ENCODE data around the gene TARM1. TPM values are rescaled to one million over a fixed set of nuclear protein-coding genes. Genes with fewer than 3 reads are reported as not detected.

TARM1 gene
- total RNA-seq, 1 donor from 2014 or later: not detected

DNA sequence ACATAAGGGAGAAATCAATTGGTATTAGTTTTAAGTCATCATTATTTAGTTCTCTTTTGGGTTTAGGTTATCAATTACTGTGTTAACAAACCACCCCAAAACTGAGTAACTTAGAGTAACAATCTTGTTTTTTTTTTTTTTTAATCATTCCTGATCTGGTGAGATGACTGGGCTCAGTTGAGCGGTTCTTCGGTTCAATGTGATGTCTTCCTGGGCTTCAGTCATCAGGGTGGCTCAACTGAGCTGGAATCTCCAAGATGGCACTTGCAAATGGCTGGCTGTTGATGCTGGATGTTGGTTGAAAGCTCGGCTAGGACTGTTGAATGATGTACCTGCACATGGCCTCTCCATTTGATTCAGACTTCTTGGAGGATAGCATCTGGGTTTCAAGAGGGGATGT, 3.2 kb upstream of the TARM1 start:
- Mint-ChIP-seq H3K36me3 (ENCODE audit: low read depth) (no peaks in the 10 kb centered on the region), H3K27ac (no peak overlapping the region), H3K4me3 (no peak overlapping the region), H3K4me1 (no peaks in the 10 kb centered on the region), H3K9me3 (peaks cover 11% of the 10 kb centered on the region), H3K27me3 (peaks cover 1% of the 10 kb centered on the region)
- DNase-seq: no peak
- TF ChIP-seq, protein P1, sequence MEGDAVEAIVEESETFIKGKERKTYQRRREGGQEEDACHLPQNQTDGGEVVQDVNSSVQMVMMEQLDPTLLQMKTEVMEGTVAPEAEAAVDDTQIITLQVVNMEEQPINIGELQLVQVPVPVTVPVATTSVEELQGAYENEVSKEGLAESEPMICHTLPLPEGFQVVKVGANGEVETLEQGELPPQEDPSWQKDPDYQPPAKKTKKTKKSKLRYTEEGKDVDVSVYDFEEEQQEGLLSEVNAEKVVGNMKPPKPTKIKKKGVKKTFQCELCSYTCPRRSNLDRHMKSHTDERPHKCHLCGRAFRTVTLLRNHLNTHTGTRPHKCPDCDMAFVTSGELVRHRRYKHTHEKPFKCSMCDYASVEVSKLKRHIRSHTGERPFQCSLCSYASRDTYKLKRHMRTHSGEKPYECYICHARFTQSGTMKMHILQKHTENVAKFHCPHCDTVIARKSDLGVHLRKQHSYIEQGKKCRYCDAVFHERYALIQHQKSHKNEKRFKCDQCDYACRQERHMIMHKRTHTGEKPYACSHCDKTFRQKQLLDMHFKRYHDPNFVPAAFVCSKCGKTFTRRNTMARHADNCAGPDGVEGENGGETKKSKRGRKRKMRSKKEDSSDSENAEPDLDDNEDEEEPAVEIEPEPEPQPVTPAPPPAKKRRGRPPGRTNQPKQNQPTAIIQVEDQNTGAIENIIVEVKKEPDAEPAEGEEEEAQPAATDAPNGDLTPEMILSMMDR (IDR thresholded peaks at IDR 0.05): no peak
- ATAC-seq (ENCODE audit: low read depth): no peak
- intact Hi-C loops (cut with micrococcal nuclease): no loop called here
- ChIA-PET POLR2A (interaction anchor here (0.6 kb wide), 1 partner anchor 63 kb away, joined by 5 read pairs; no protein-coding TSS in a partner anchor), CTCF (no interaction called here)

DNA sequence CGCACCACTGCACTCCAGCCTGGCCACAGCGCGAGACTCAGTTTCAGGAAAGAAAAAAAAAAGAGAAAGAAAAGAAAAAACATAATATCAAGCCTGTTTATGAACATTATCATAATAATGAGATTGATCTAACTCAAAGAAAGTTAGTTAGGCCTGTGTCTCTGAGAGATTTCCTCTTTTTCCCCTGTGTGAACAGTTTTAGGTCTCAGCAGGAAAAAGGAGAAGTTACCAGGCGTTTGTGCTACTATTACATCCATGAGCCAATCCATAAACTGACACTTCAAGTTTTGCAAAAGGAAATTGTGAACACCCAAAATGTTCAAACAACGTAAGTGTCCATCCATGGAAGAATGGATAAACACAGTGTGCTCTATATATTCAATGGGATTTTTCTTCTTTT, 3.8 kb downstream of the TARM1 start:
- peaks cover 6% of the 10 kb centered on the region for H3K9me3 Mint-ChIP-seq
- DNase-seq: no peak
- CTCF ChIA-PET: no interaction called here
- TF ChIP-seq, protein P1 (IDR thresholded peaks at IDR 0.05): no peak
- no peaks in the 10 kb centered on the region for H3K4me1 Mint-ChIP-seq
- POLR2A ChIA-PET: no interaction called here
- intact Hi-C loops (cut with micrococcal nuclease): no loop called here
- H3K27ac Mint-ChIP-seq: no peak overlapping the region
- H3K4me3 Mint-ChIP-seq: no peak overlapping the region
- H3K36me3 Mint-ChIP-seq (ENCODE audit: low read depth): no peaks in the 10 kb centered on the region
- H3K27me3 Mint-ChIP-seq: no peaks in the 10 kb centered on the region
- no peak for ATAC-seq (ENCODE audit: low read depth)

DNA sequence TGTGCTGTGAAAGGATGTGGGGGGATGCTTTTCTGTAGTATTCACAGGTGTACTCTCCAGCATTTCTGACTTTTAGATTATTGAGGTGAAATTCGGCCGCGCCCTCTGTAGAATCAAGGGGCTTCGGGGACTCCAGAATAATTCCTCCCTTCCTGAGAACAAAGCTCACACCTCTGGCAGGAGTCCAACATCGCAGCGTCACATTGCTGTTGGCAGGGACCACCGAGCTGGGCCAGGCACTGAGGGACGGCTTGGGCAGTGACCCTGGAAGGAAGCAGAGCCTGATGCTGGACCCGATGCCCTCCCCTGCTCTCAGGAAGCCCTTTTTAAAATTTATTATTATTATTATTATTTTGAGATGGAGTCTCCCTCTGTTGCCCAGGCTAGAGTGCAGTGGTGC, 6.3 kb downstream of the TARM1 start:
- POLR2A ChIA-PET: no interaction called here
- Mint-ChIP-seq H3K4me1 (no peaks in the 10 kb centered on the region), H3K36me3 (ENCODE audit: low read depth) (no peaks in the 10 kb centered on the region), H3K4me3 (no peak overlapping the region), H3K27me3 (no peaks in the 10 kb centered on the region), H3K27ac (no peak overlapping the region), H3K9me3 (no peaks in the 10 kb centered on the region)
- intact Hi-C loops (cut with micrococcal nuclease): no loop called here
- CTCF ChIA-PET: no interaction called here
- DNase-seq: no peak
- TF ChIP-seq, protein P1 (IDR thresholded peaks at IDR 0.05): no peak
- no peak for ATAC-seq (ENCODE audit: low read depth)

DNA sequence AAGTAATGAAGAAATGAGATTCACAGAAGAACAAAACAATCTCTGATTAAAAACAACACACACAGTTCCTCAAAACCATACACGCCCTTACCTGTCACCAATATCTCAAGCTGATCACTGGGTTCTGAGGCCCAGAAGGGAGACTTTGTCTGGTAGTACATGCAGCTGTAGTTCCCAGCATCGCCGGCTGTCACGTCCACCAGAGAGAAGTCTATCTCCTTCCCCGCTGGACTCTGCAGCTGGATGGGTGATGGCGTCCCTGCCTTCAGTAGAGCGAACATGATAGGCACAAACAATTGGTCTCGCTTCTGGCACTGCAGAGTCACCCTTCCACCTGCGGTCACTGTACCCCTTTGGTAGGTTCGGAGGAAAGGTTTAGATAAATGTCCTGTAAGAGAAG, 7.3 kb downstream of the TARM1 start:
- Mint-ChIP-seq H3K27ac (no peak overlapping the region), H3K9me3 (peaks cover 7% of the 10 kb centered on the region), H3K4me3 (no peak overlapping the region), H3K36me3 (ENCODE audit: low read depth) (no peaks in the 10 kb centered on the region), H3K27me3 (no peaks in the 10 kb centered on the region), H3K4me1 (no peaks in the 10 kb centered on the region)
- ATAC-seq (ENCODE audit: low read depth): no peak
- TF ChIP-seq, protein P1 (IDR thresholded peaks at IDR 0.05): no peak
- ChIA-PET CTCF (no interaction called here), POLR2A (interaction anchor here (0.6 kb wide), 1 partner anchor 287 kb away, joined by 4 read pairs; no protein-coding TSS in a partner anchor)
- DNase-seq: no peak
- intact Hi-C loops (cut with micrococcal nuclease): no loop called here

DNA sequence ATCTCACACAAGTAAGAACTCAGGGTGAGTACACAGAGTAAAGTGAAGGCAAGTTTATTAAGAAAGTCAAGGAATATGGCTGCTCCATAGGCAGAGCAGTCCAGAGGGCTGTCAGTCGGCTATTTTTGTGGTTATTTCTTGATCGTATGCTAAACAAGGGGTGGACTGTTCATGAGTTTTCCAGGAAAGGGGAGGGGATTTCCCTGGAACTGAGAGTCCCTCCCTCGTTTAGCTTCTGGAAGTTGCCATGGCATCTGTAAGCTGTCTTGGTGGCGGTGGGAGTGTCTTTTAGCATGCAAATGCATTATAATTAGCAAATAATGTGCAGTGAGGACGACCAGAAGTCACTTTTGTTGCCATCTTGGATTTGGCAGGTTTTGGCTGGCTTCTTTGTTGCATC, 11.7 kb downstream of the TARM1 start:
- Mint-ChIP-seq H3K4me3 (no peak overlapping the region), H3K4me1 (no peaks in the 10 kb centered on the region), H3K27ac (no peak overlapping the region), H3K9me3 (peaks cover 7% of the 10 kb centered on the region), H3K36me3 (ENCODE audit: low read depth) (no peaks in the 10 kb centered on the region), H3K27me3 (peaks cover 6% of the 10 kb centered on the region)
- TF ChIP-seq, protein P1 (IDR thresholded peaks at IDR 0.05): no peak
- intact Hi-C loops (cut with micrococcal nuclease): no loop called here
- ATAC-seq (ENCODE audit: low read depth): no peak
- ChIA-PET POLR2A (interaction anchor here (0.5 kb wide), 1 partner anchor 396 kb away, joined by 3 read pairs; no protein-coding TSS in a partner anchor), CTCF (no interaction called here)
- no peak for DNase-seq
